ENCODE results near the gene KIF6. TPM values are rescaled to one million over a fixed set of nuclear protein-coding genes. Genes with fewer than 3 reads are reported as not detected.

Gene KIF6
- total RNA-seq, 1 experiment from 2014 or later: 2.7 TPM

- ChIA-PET POLR2A (ENCODE audit: low non-redundant PET) (no interaction called here), CTCF (no interaction called here)
- Histone ChIP-seq H3K4me3 (ENCODE audit: low read depth, low read length, poor library complexity, severe bottlenecking) (no peak overlapping the region), H3K9me3 (ENCODE audit: low read depth, low read length, poor library complexity, severe bottlenecking) (no peaks in the 10 kb centered on the region), H3K27ac (ENCODE audit: low read depth, low read length, poor library complexity, severe bottlenecking) (peak overlapping the region; percentile 20), H3K4me1 (ENCODE audit: insufficient read depth, low read length, poor library complexity, severe bottlenecking) (peaks cover 40% of the 10 kb centered on the region), H3K27me3 (replicated peaks; ENCODE audit: insufficient read depth, low read depth, low read length, poor library complexity) (no peaks in the 10 kb centered on the region), H3K36me3 (ENCODE audit: insufficient read depth, low read length, poor library complexity, severe bottlenecking) (no peaks in the 10 kb centered on the region)
- intact Hi-C loops (cut with micrococcal nuclease; ENCODE audit: unreplicated experiment): no loop called here
- peak; percentile 29 for DNase-seq (ENCODE audit: low spot score)
- BruUV-seq (replicated peaks): no TSS peak
- no peak for TF ChIP-seq CTCF (conservative IDR thresholded peaks at IDR 0.05; ENCODE audit: low read depth, low read length)
- no peak for TF ChIP-seq EZH2 (IDR thresholded peaks at IDR 0.05; ENCODE audit: borderline replicate concordance, low read depth, low read length, poor library complexity, severe bottlenecking)
These were observed 151.7 kb downstream of the KIF6 start for GRCh38 chr6:39573541-39573940.

GRCh38 chr6:39572661-39573340 lies 152.4 kb downstream of the KIF6 start:
- Histone ChIP-seq H3K4me1 (ENCODE audit: insufficient read depth, low read length, poor library complexity, severe bottlenecking) (peaks cover 38% of the 10 kb centered on the region), H3K36me3 (ENCODE audit: insufficient read depth, low read length, poor library complexity, severe bottlenecking) (no peaks in the 10 kb centered on the region), H3K9me3 (ENCODE audit: low read depth, low read length, poor library complexity, severe bottlenecking) (no peaks in the 10 kb centered on the region), H3K27me3 (replicated peaks; ENCODE audit: insufficient read depth, low read depth, low read length, poor library complexity) (no peaks in the 10 kb centered on the region), H3K4me3 (ENCODE audit: low read depth, low read length, poor library complexity, severe bottlenecking) (no peak overlapping the region), H3K27ac (ENCODE audit: low read depth, low read length, poor library complexity, severe bottlenecking) (peak overlapping the region; percentile 20)
- ChIA-PET CTCF (no interaction called here), POLR2A (ENCODE audit: low non-redundant PET) (no interaction called here)
- TF ChIP-seq EZH2 (IDR thresholded peaks at IDR 0.05; ENCODE audit: borderline replicate concordance, low read depth, low read length, poor library complexity, severe bottlenecking) (no peak), CTCF (conservative IDR thresholded peaks at IDR 0.05; ENCODE audit: low read depth, low read length) (no peak)
- no TSS peak for BruUV-seq (replicated peaks)
- intact Hi-C loops (cut with micrococcal nuclease; ENCODE audit: unreplicated experiment): no loop called here
- DNase-seq (ENCODE audit: low spot score): peak; percentile 50

GRCh38 chr6:39568896-39569295 lies 156.3 kb downstream of the KIF6 start:
- Histone ChIP-seq H3K36me3 (ENCODE audit: insufficient read depth, low read length, poor library complexity, severe bottlenecking) (no peaks in the 10 kb centered on the region), H3K9me3 (ENCODE audit: low read depth, low read length, poor library complexity, severe bottlenecking) (no peaks in the 10 kb centered on the region), H3K27me3 (replicated peaks; ENCODE audit: insufficient read depth, low read depth, low read length, poor library complexity) (no peaks in the 10 kb centered on the region), H3K4me3 (ENCODE audit: low read depth, low read length, poor library complexity, severe bottlenecking) (no peak overlapping the region), H3K27ac (ENCODE audit: low read depth, low read length, poor library complexity, severe bottlenecking) (no peak overlapping the region), H3K4me1 (ENCODE audit: insufficient read depth, low read length, poor library complexity, severe bottlenecking) (peaks cover 22% of the 10 kb centered on the region)
- BruUV-seq (replicated peaks): no TSS peak
- ChIA-PET POLR2A (ENCODE audit: low non-redundant PET) (no interaction called here), CTCF (no interaction called here)
- intact Hi-C loops (cut with micrococcal nuclease; ENCODE audit: unreplicated experiment): no loop called here
- DNase-seq (ENCODE audit: low spot score): peak; percentile 33
- no peak for TF ChIP-seq CTCF (conservative IDR thresholded peaks at IDR 0.05; ENCODE audit: low read depth, low read length)
- no peak for TF ChIP-seq EZH2 (IDR thresholded peaks at IDR 0.05; ENCODE audit: borderline replicate concordance, low read depth, low read length, poor library complexity, severe bottlenecking)
